A549 treated with Mapracorat at 1 μM for 4 hours (cell line): ENCODE results near the gene AMOTL2. TPM values are rescaled to one million over a fixed set of nuclear protein-coding genes. Genes with fewer than 3 reads are reported as not detected.

Experiments
- total RNA-seq: library from RNA; stranded (reverse); fragments of 200-300 nt; extraction: Qiagen RNA extraction; gene quantifications from 5 replicates; pipeline ENCODE4 v1.2.3, GENCODE V29; 2022

AMOTL2 gene
- total RNA-seq: 44.9 to 52.4 TPM (median 49.4 TPM) in 5 replicates

DNA sequence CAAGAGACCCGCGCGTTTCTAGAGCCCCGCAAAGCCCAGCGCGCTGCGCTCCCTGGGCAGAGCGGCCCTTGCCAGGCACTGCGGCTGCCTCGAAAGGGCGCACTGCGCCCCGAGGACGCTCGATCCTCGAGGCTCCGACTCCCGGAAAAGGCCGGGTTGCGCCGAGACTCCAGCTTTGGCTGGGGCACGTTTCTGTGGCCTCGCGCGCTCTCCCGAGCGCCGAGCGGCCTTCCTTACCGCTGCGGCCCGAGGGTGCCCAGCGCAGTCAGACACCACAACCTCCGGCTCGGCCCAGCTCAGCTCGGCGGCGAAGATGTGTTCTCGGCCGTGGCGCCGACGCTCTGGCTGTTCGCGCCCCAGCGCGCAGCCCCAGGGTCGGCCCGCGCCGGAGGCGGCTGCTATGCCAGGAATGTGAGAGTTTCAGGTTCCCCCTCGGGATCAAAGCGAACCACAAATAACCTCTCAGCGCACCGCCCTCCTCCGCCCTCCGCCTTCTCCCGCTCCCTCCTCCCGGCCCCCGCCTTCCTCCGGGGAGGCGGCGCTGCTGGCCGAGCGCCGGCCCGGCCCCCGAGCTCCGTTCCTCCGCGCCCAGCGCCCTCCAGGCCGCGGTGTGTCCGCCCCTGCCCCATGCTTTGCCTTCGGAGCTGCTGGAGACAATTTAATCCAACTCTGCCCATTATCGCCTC is at the start of gene AMOTL2:
Gene AMOTL2 (minus strand): TSS at position 343 of the 686 bp plus-strand sequence. CDS start 3,014 bp downstream, outside the sequence.

Other genes with a start within 250 kb of the AMOTL2 start
- 26.0 to 32.0 TPM (median 27.4 TPM) in 5 replicates for gene RYK, start 123.6 kb downstream of the AMOTL2 start, total RNA-seq
- gene ANAPC13, start 111.5 kb upstream of the AMOTL2 start, total RNA-seq: 46.9 to 55.0 TPM (median 48.4 TPM) in 5 replicates
- gene CEP63, start 111.6 kb upstream of the AMOTL2 start, total RNA-seq: 11.2 to 18.9 TPM (median 12.9 TPM) in 5 replicates